ENCODE measurements around the gene TXK.

DNA sequence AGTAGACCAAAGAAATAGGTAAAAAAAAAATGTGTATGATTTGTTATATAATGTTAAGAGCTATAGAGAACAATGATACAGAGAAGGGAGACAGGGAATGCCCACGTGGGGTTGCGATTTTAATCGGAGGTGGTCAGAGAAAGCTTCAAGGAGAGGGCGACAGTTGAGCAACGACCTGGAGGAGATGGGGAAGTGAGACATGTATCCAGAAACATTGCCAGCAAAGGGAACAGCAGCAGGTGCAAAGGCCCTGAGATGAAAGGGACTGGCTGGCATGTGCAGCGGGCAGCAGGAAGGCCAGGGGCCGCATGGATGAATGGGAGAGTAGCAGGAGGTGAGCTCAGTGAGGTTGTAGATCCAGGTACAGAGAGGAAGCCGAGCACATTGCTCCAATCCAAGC is 84.6 kb downstream of the TXK start:
- TF ChIP-seq EZH2 (IDR thresholded peaks at IDR 0.05; ENCODE audit: low read depth, unreplicated experiment): no peak
- TF ChIP-seq, protein P1, sequence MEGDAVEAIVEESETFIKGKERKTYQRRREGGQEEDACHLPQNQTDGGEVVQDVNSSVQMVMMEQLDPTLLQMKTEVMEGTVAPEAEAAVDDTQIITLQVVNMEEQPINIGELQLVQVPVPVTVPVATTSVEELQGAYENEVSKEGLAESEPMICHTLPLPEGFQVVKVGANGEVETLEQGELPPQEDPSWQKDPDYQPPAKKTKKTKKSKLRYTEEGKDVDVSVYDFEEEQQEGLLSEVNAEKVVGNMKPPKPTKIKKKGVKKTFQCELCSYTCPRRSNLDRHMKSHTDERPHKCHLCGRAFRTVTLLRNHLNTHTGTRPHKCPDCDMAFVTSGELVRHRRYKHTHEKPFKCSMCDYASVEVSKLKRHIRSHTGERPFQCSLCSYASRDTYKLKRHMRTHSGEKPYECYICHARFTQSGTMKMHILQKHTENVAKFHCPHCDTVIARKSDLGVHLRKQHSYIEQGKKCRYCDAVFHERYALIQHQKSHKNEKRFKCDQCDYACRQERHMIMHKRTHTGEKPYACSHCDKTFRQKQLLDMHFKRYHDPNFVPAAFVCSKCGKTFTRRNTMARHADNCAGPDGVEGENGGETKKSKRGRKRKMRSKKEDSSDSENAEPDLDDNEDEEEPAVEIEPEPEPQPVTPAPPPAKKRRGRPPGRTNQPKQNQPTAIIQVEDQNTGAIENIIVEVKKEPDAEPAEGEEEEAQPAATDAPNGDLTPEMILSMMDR (conservative IDR thresholded peaks at IDR 0.05; ENCODE audit: low read depth in 2 of 2): no peak
- no peak for TF ChIP-seq POLR2AphosphoS5 (IDR thresholded peaks at IDR 0.05; ENCODE audit: low read depth)
- TF ChIP-seq, protein P2, sequence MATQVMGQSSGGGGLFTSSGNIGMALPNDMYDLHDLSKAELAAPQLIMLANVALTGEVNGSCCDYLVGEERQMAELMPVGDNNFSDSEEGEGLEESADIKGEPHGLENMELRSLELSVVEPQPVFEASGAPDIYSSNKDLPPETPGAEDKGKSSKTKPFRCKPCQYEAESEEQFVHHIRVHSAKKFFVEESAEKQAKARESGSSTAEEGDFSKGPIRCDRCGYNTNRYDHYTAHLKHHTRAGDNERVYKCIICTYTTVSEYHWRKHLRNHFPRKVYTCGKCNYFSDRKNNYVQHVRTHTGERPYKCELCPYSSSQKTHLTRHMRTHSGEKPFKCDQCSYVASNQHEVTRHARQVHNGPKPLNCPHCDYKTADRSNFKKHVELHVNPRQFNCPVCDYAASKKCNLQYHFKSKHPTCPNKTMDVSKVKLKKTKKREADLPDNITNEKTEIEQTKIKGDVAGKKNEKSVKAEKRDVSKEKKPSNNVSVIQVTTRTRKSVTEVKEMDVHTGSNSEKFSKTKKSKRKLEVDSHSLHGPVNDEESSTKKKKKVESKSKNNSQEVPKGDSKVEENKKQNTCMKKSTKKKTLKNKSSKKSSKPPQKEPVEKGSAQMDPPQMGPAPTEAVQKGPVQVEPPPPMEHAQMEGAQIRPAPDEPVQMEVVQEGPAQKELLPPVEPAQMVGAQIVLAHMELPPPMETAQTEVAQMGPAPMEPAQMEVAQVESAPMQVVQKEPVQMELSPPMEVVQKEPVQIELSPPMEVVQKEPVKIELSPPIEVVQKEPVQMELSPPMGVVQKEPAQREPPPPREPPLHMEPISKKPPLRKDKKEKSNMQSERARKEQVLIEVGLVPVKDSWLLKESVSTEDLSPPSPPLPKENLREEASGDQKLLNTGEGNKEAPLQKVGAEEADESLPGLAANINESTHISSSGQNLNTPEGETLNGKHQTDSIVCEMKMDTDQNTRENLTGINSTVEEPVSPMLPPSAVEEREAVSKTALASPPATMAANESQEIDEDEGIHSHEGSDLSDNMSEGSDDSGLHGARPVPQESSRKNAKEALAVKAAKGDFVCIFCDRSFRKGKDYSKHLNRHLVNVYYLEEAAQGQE (IDR thresholded peaks at IDR 0.05; ENCODE audit: unreplicated experiment): no peak
- TF ChIP-seq CREB1 (CRISPR knock-in tag; IDR thresholded peaks at IDR 0.05; ENCODE audit: low read depth): no peak
- TF ChIP-seq, protein P3, sequence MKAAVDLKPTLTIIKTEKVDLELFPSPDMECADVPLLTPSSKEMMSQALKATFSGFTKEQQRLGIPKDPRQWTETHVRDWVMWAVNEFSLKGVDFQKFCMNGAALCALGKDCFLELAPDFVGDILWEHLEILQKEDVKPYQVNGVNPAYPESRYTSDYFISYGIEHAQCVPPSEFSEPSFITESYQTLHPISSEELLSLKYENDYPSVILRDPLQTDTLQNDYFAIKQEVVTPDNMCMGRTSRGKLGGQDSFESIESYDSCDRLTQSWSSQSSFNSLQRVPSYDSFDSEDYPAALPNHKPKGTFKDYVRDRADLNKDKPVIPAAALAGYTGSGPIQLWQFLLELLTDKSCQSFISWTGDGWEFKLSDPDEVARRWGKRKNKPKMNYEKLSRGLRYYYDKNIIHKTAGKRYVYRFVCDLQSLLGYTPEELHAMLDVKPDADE (IDR thresholded peaks at IDR 0.05): no peak
- TF ChIP-seq EZH2phosphoT487 (IDR thresholded peaks at IDR 0.05; ENCODE audit: unreplicated experiment): no peak
- no peak for TF ChIP-seq JUNB (IDR thresholded peaks at IDR 0.05; ENCODE audit: unreplicated experiment)
- TF ChIP-seq STAT1 (IDR thresholded peaks at IDR 0.05; ENCODE audit: unreplicated experiment): no peak

All from GM23338 (cell line).